ENCODE measurements around the gene SULT1A3.
"Not testable (repeated sequence)": the region's sequence is repeated elsewhere in the genome, so short reads cannot be mapped to it uniquely, and the experiment has no call there.

DNA sequence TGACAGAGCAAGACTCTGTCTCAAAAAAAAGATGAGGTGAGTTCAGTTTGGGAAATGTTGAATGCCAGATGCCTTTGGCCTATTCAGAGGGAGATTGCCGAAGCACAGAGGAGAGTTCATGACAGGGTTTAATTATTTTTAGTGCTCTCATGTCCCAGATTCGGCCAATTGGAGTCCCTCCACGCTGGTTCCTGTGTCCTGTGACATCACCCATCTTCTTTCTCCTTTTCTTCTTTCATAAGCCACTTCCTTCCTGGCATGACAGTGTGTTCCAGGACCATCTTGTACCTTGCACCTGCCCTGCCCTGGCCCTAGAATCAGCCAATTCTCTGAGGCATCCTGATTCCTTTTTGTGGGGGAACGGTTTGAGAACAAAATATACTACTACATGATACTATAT is 12.4 kb downstream of the SULT1A3 start:
- TF ChIP-seq, protein P1, sequence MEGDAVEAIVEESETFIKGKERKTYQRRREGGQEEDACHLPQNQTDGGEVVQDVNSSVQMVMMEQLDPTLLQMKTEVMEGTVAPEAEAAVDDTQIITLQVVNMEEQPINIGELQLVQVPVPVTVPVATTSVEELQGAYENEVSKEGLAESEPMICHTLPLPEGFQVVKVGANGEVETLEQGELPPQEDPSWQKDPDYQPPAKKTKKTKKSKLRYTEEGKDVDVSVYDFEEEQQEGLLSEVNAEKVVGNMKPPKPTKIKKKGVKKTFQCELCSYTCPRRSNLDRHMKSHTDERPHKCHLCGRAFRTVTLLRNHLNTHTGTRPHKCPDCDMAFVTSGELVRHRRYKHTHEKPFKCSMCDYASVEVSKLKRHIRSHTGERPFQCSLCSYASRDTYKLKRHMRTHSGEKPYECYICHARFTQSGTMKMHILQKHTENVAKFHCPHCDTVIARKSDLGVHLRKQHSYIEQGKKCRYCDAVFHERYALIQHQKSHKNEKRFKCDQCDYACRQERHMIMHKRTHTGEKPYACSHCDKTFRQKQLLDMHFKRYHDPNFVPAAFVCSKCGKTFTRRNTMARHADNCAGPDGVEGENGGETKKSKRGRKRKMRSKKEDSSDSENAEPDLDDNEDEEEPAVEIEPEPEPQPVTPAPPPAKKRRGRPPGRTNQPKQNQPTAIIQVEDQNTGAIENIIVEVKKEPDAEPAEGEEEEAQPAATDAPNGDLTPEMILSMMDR (IDR thresholded peaks at IDR 0.05) = not testable (repeated sequence)
- TF ChIP-seq POLR2A (IDR thresholded peaks at IDR 0.05) = not testable (repeated sequence)

Data from vagina (tissue), 2 donors.